OCI-LY7 (cell line): ENCODE measurements around the gene CDH19.

Experiments used
- CTCF ChIP-seq: fragments of 200-600 bp; sonication (generic); conservative IDR thresholded peaks from 2 replicates; pipeline ENCODE4 v1.5.1; 2014; ENCODE audit warnings: mild to moderate bottlenecking, antibody characterized with exemption, low read length, moderate library complexity, mixed read lengths
- EZH2phosphoT487 ChIP-seq: fragments of 200-600 bp; sonication (generic); IDR thresholded peaks from 2 replicates; pipeline ENCODE4 v1.6.1; 2018; ENCODE audit warnings: low read depth, borderline replicate concordance, mild to moderate bottlenecking, mixed run types, antibody characterized with exemption, low read length, moderate library complexity, mixed read lengths

GRCh38 chr18:66564236-66564635, 39.7 kb downstream of the CDH19 start:
- TF ChIP-seq CTCF (no peak), EZH2phosphoT487 (no peak)
